ENCODE results near the gene RRP1B.

The RRP1B gene

GRCh38 chr21:43720539-43721166 lies 61.3 kb downstream of the RRP1B start:
- FAIRE-seq (no peak), DNase-seq (ENCODE audit: insufficient read length, low spot score) (no peak)

- FAIRE-seq (no peak), DNase-seq (ENCODE audit: insufficient read length, low spot score) (no peak)
These were observed 61.8 kb downstream of the RRP1B start for GRCh38 chr21:43721206-43721605.

GRCh38 chr21:43721939-43722338 lies 62.6 kb downstream of the RRP1B start:
- FAIRE-seq = no peak
- no peak for DNase-seq (ENCODE audit: insufficient read length, low spot score)

- FAIRE-seq (no peak), DNase-seq (ENCODE audit: insufficient read length, low spot score) (no peak)
These were observed 64.3 kb downstream of the RRP1B start for GRCh38 chr21:43723648-43724047.

GRCh38 chr21:43726686-43727518 lies 67.5 kb downstream of the RRP1B start:
- DNase-seq (ENCODE audit: insufficient read length, low spot score) (no peak), FAIRE-seq (no peak)

GRCh38 chr21:43727519-43728153 lies 68.3 kb downstream of the RRP1B start:
- no peak for FAIRE-seq

GRCh38 chr21:43728154-43728466 lies 68.8 kb downstream of the RRP1B start:
- FAIRE-seq (no peak), DNase-seq (ENCODE audit: insufficient read length, low spot score) (no peak)

More at GRCh38 chr21:43727519-43728153, 68.3 kb downstream of the RRP1B start:
- no peak for DNase-seq (ENCODE audit: insufficient read length, low spot score)

- FAIRE-seq (peak; percentile 86), DNase-seq (ENCODE audit: insufficient read length, low spot score) (peak; percentile 85)
These were observed 69.4 kb downstream of the RRP1B start for GRCh38 chr21:43728467-43729390.

GRCh38 chr21:43731476-43731875 lies 72.1 kb downstream of the RRP1B start:
- FAIRE-seq (no peak), DNase-seq (ENCODE audit: insufficient read length, low spot score) (no peak)

GRCh38 chr21:43731891-43732711 lies 72.7 kb downstream of the RRP1B start:
- DNase-seq (ENCODE audit: insufficient read length, low spot score) (no peak), FAIRE-seq (no peak)

- DNase-seq (ENCODE audit: insufficient read length, low spot score) = no peak
- FAIRE-seq = no peak
These were observed 73.7 kb downstream of the RRP1B start for GRCh38 chr21:43733060-43733459.

GRCh38 chr21:43733529-43734071 lies 74.2 kb downstream of the RRP1B start:
- no peak for DNase-seq (ENCODE audit: insufficient read length, low spot score)
- FAIRE-seq = no peak

- no peak for FAIRE-seq
- no peak for DNase-seq (ENCODE audit: insufficient read length, low spot score)
These were observed 75.0 kb downstream of the RRP1B start for GRCh38 chr21:43734131-43734927.

GRCh38 chr21:43734928-43735229 lies 75.5 kb downstream of the RRP1B start:
- DNase-seq (ENCODE audit: insufficient read length, low spot score) (no peak), FAIRE-seq (no peak)

- FAIRE-seq (no peak), DNase-seq (ENCODE audit: insufficient read length, low spot score) (no peak)
These were observed 76.1 kb downstream of the RRP1B start for GRCh38 chr21:43735236-43736091.

GRCh38 chr21:43736224-43736883 lies 77.0 kb downstream of the RRP1B start:
- no peak for FAIRE-seq
- DNase-seq (ENCODE audit: insufficient read length, low spot score) = no peak

GRCh38 chr21:43737158-43737950 lies 78.0 kb downstream of the RRP1B start:
- FAIRE-seq (no peak), DNase-seq (ENCODE audit: insufficient read length, low spot score) (no peak)
